ENCODE results near the gene NEK1. TPM values are rescaled to one million over a fixed set of nuclear protein-coding genes. Genes with fewer than 3 reads are reported as not detected.

Gene NEK1
- total and polyA plus RNA-seq, 3 donors from 2014 or later, result 10.3 to 27.9 (median 25.5) TPM

Other genes starting within 250 kb of the NEK1 start
- gene CLCN3, start 8.0 kb upstream of the NEK1 start, total RNA-seq, result 10 to 100 TPM; 89.2 to 97.4 TPM
- gene CLCN3, start 8.0 kb upstream of the NEK1 start, polyA plus RNA-seq (ENCODE audit: insufficient read depth, low read depth, low replicate concordance), result 63.0 TPM
- 10 to 100 TPM; 16.8 to 24.6 TPM for gene HPF1, start 145.4 kb upstream of the NEK1 start, total RNA-seq
- 18.9 TPM for gene HPF1, start 145.4 kb upstream of the NEK1 start, polyA plus RNA-seq (ENCODE audit: insufficient read depth, low read depth, low replicate concordance)

Data from testis (tissue), 3 donors.